Natural killer cell (primary cell): Measurements from ENCODE around the gene PXMP4. TPM values are rescaled to one million over a fixed set of nuclear protein-coding genes. Genes with fewer than 3 reads are reported as not detected.
"Not testable (repeated sequence)": the region's sequence is repeated elsewhere in the genome, so short reads cannot be mapped to it uniquely, and the experiment has no call there.

Experiments
- ATAC-seq, 3 donors: fragments of 150-1000 bp in 2 of 3; fragments of 200-7000 bp in 1 of 3; cut with Tn5 transposase; 1 replicate in 1 of 3; 2 replicates in 2 of 3; pipeline ENCODE4 v1.10.0; 2021; ENCODE audit warnings: mild to moderate bottlenecking in 2 of 3, moderate library complexity in 2 of 3
- DNase-seq, 2 donors: peaks; one replicate each; pipeline versions ENCODE4 v3.0.0 to v3.0.0-alpha.2; 2013 to 2021; ENCODE audit warnings: mixed read lengths in 1 of 2
- H3K27ac ChIP-seq: one replicate; pipeline ENCODE4 v1.5.1; 2013; ENCODE audit warnings: mild to moderate bottlenecking, low read length
- H3K27me3 ChIP-seq: one replicate; pipeline ENCODE4 v1.6.1; 2013; ENCODE audit warnings: low read length; ENCODE audit not compliant: control insufficient read depth, insufficient read depth
- H3K36me3 ChIP-seq: one replicate; pipeline ENCODE4 v1.6.1; 2013; ENCODE audit warnings: low read length; ENCODE audit not compliant: control insufficient read depth, insufficient read depth
- H3K4me1 ChIP-seq: one replicate; pipeline ENCODE4 v1.6.1; 2013; ENCODE audit warnings: low read length; ENCODE audit not compliant: control insufficient read depth, insufficient read depth
- H3K4me3 ChIP-seq: one replicate; pipeline ENCODE4 v1.5.1; 2013; ENCODE audit warnings: low read length
- H3K9me3 ChIP-seq: one replicate; pipeline ENCODE4 v1.6.1; 2013; ENCODE audit warnings: low read length; ENCODE audit not compliant: control insufficient read depth, insufficient read depth
- H3K27ac Mint-ChIP-seq, 2 donors: one replicate each; pipeline ENCODE4 v1.8.0; 2022; ENCODE audit warnings: mild to moderate bottlenecking in 2 of 2, mixed read lengths in 2 of 2, moderate library complexity in 1 of 2
- H3K27me3 Mint-ChIP-seq, 2 donors: one replicate each; pipeline ENCODE4 v1.8.0; 2022; ENCODE audit warnings: low read depth in 2 of 2, mixed read lengths in 2 of 2
- H3K36me3 Mint-ChIP-seq: one replicate; pipeline ENCODE4 v1.8.0; 2022; ENCODE audit warnings: mixed read lengths
- H3K4me1 Mint-ChIP-seq, 2 donors: one replicate each; pipeline ENCODE4 v1.8.0; 2022; ENCODE audit warnings: mixed read lengths in 2 of 2
- H3K4me3 Mint-ChIP-seq: one replicate; pipeline ENCODE4 v1.8.0; 2022; ENCODE audit warnings: mild to moderate bottlenecking, moderate library complexity, mixed read lengths
- H3K9me3 Mint-ChIP-seq, 2 donors: one replicate each; pipeline ENCODE4 v1.8.0; 2022; ENCODE audit warnings: mixed read lengths in 2 of 2
- CTCF ChIP-seq: fragments of 200-600 bp; IDR thresholded peaks from one replicate; pipeline ENCODE4 v1.8.0; 2022; ENCODE audit warnings: antibody characterized with exemption
- WGBS: methylation state at CpG from one replicate; pipeline ENCODE4 v1.1.7; 2013; ENCODE audit warnings: missing lambda C conversion rate; ENCODE audit not compliant: insufficient coverage; 5-methylcytosine and 5-hydroxymethylcytosine counted together
- intact Hi-C: fragments of 100-400 bp; cut with micrococcal nuclease; formaldehyde crosslinking; loops from one replicate; pipeline ENCODE4 v1.14.2; 2022
- total RNA-seq, 4 donors: library from RNA; stranded (reverse); fragments of 120-200 nt in 1 of 4; gene quantifications; one replicate each; pipeline versions ENCODE4 v1.2.3 to v1.2.4, GENCODE V29; 2013 to 2022

The PXMP4 gene
- total RNA-seq, 3 donors from 2014 or later (not counting 1 experiment from before 2014, with no cell fraction given), result 4.7 to 6.6 (median 6.2) TPM

GRCh38 chr20:33703498-33704137 lies 16.5 kb downstream of the PXMP4 start:
- Mint-ChIP-seq H3K27ac (no peak overlapping the region), H3K36me3 (no peaks in the 10 kb centered on the region), H3K4me1 (no peaks in the 10 kb centered on the region), H3K9me3 (no peaks in the 10 kb centered on the region), H3K4me3 (no peak overlapping the region), H3K27me3 (no peaks in the 10 kb centered on the region)
- intact Hi-C loops, result no loop called here
- no peak for DNase-seq
- no peak for ATAC-seq
- Histone ChIP-seq H3K27ac (no peak overlapping the region), H3K9me3 (no peaks in the 10 kb centered on the region), H3K4me3 (no peak overlapping the region), H3K27me3 (no peaks in the 10 kb centered on the region), H3K4me1 (no peaks in the 10 kb centered on the region), H3K36me3 (peaks cover 6% of the 10 kb centered on the region)
- TF ChIP-seq CTCF, result no peak
- 97% methylated on average over 6 of the region's 8 CpGs for WGBS

DNA sequence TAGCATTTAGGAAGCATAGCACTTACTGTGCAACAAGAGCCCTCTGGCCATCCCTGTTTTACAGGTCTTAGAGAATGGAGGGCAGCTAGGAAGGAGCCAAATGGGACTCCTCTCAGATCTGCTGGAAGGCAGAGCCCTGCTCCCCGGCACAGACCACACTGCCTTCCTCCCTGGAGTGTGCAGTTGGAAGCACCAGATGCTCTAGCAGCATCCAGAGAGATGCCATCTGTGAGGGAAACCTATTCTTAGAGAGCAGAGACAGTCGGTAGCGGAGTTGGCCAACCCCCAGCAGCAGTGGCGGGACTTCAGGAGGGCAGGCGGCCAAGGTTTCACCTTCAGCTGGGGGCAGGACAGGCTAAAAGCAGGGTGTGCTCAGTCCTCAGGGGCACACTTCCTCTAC lies 17.2 kb downstream of the PXMP4 start:
- no peak overlapping the region for H3K4me3 Mint-ChIP-seq
- Histone ChIP-seq H3K36me3 (peaks cover 6% of the 10 kb centered on the region), H3K27me3 (no peaks in the 10 kb centered on the region), H3K9me3 (no peaks in the 10 kb centered on the region), H3K4me1 (no peaks in the 10 kb centered on the region), H3K4me3 (no peak overlapping the region), H3K27ac (no peak overlapping the region)
- 76% methylated on average over 5 of the region's 5 CpGs for WGBS
- no peak for TF ChIP-seq CTCF
- no peak for DNase-seq
- ATAC-seq, result no peak
- H3K27me3 Mint-ChIP-seq, result no peaks in the 10 kb centered on the region
- intact Hi-C loops, result no loop called here
- H3K9me3 Mint-ChIP-seq, result no peaks in the 10 kb centered on the region
- no peaks in the 10 kb centered on the region for H3K36me3 Mint-ChIP-seq
- H3K4me1 Mint-ChIP-seq, result no peaks in the 10 kb centered on the region
- no peak overlapping the region for H3K27ac Mint-ChIP-seq

GRCh38 chr20:33701629-33702450 lies 18.3 kb downstream of the PXMP4 start:
- Mint-ChIP-seq H3K9me3 (no peaks in the 10 kb centered on the region), H3K27ac (no peak overlapping the region), H3K27me3 (no peaks in the 10 kb centered on the region), H3K4me3 (no peak overlapping the region), H3K4me1 (no peaks in the 10 kb centered on the region), H3K36me3 (no peaks in the 10 kb centered on the region)
- no peaks in the 10 kb centered on the region for H3K36me3 ChIP-seq
- no peak overlapping the region for H3K27ac ChIP-seq
- no peaks in the 10 kb centered on the region for H3K27me3 ChIP-seq
- 96% methylated on average over 26 of the region's 27 CpGs for WGBS
- H3K4me1 ChIP-seq, result no peaks in the 10 kb centered on the region
- no peak overlapping the region for H3K4me3 ChIP-seq
- ATAC-seq (no peak), DNase-seq (no peak)
- intact Hi-C loops, result no loop called here
- H3K9me3 ChIP-seq, result no peaks in the 10 kb centered on the region
- no peak for TF ChIP-seq CTCF

DNA sequence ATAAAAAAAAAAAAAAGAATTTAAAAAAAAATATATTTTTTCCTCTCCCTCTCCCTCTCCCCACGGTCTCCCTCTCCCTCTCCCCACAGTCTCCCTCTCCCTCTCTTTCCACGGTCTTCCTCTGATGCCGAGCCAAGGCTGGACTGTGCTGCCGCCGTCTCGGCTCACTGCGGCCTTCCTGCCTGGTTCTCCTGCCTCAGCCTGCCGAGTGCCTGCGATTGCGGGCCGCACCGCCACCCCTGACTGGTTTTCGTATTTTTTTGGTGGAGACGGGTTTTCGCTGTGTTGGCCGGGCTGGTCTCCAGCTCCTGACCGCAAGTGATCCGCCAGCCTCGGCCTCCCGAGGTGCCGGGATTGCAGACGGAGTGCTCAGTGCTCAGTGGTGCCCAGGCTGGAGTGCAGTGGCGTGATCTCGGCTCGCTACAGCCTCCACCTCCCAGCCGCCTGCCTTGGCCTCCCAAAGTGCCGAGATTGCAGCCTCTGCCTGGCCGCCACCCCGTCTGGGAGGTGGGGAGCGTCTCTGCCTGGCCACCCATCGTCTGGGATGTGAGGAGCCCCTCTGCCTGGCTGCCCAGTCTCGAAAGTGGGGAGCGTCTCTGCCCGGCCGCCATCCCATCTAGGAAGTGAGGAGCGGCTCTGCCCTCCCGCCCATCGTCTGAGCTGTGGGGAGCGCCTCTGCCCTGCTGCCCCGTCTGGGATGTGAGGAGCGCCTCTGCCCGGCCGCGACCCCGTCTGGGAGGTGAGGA lies 19.2 kb downstream of the PXMP4 start:
- DNase-seq, H3K4me3 ChIP-seq, H3K36me3 ChIP-seq, H3K27me3 Mint-ChIP-seq, H3K4me1 Mint-ChIP-seq, H3K27me3 ChIP-seq, ATAC-seq, H3K36me3 Mint-ChIP-seq, H3K9me3 ChIP-seq, H3K4me1 ChIP-seq, intact Hi-C loops, H3K27ac Mint-ChIP-seq, H3K27ac ChIP-seq, H3K4me3 Mint-ChIP-seq, H3K9me3 Mint-ChIP-seq: not testable (repeated sequence)
- WGBS, result 97% methylated on average over 45 of the region's 45 CpGs

GRCh38 chr20:33698966-33699365 lies 21.1 kb downstream of the PXMP4 start:
- H3K4me3 ChIP-seq, H3K4me3 Mint-ChIP-seq, H3K27me3 ChIP-seq, H3K27me3 Mint-ChIP-seq, H3K9me3 Mint-ChIP-seq, H3K36me3 ChIP-seq, ATAC-seq, H3K9me3 ChIP-seq, H3K36me3 Mint-ChIP-seq, H3K27ac ChIP-seq, H3K4me1 ChIP-seq, H3K4me1 Mint-ChIP-seq, DNase-seq, intact Hi-C loops, H3K27ac Mint-ChIP-seq: not testable (repeated sequence)
- 99% methylated on average over 11 of the region's 27 CpGs for WGBS
